NCI-H2196 treated with DMSO at 0.1 percent for 48 hours (cell line): Measurements from ENCODE around the gene TDRD3.

Experiments
- DNase-seq: peaks from one replicate; lab custom pipeline; 2025; ENCODE audit not compliant: unreplicated experiment; lab: John Stamatoyannopoulos, UW

TDRD3 gene

GRCh38 chr13:60572003-60572798, 175.2 kb downstream of the TDRD3 start:
- no peak for DNase-seq

- DNase-seq, result no peak
Measured at GRCh38 chr13:60572855-60573254, 175.8 kb downstream of the TDRD3 start.

- DNase-seq, result no peak
Measured at GRCh38 chr13:60574735-60575134, 177.7 kb downstream of the TDRD3 start.

DNA sequence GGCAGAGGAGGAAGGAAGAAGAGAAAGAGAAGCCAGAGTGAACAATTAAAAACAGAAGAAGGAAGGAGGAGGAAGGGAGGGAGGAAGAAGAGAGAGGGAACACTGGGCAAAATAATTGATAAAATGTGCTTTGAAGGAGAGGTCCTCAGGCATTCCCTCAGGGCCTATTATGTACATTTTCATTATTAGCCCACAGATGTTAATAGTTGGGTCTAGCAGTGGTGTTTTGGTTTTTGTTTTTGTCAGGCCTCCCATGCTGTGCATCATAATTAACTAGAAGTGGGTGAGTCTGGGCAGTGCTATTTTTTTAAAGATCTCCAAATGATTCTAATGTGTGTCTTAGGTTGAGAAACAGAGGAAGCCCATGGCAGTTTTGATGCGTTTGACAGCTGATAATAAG, 178.1 kb downstream of the TDRD3 start:
- DNase-seq, result no peak

DNA sequence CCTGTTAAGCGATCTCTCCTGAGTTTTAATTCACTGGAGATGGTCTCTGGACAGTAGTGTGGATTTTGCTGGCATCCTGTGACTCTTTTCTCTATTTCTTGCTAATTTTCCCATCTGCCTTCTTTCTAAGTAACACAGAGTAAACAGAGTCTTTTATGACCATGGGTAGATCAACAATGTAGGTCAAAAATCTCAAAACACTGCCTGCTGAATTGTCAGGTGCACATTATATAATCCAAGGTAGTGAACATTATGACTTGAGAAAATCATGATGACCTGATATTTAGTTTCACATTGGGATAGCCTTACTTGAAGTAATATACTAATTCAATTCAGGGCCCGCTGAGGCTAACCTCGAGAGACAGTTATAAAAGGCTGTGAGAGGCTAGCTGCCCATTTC, 180.7 kb downstream of the TDRD3 start:
- no peak for DNase-seq

DNA sequence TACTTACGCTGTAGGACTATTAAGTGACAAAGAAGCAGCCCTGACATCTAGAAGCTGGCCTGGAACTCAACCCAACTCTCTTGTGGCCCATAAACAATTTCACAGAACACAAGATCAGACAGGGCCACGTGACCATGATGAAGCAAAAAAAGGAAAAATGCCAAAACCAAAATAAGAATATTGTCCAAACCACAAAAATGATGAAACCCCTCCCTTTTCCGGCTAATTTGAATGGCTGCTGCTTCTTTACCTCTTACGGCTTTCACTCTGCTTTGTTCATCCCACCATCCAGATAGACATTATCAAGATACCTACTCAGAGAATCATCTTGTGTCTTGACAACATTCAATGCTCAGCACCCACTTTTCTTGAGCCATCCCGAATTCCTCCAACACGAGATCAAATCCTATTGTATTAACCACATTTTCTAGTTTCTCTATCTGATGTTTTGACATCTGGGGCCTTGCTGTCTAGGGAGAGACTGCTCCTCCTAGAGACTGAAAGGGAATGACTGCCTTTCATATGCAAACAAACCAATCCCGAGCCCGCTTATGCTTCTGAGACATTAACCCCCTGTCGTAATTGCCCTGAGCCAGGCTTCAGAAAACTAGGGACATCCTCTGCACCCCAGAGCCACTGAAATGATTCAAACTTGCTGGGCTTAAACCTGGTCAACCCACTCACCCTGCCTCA, 186.3 kb downstream of the TDRD3 start:
- no peak for DNase-seq

GRCh38 chr13:60583911-60584753, 187.1 kb downstream of the TDRD3 start:
- DNase-seq, result no peak

- DNase-seq, result no peak
Measured at GRCh38 chr13:60584976-60585375, 188.0 kb downstream of the TDRD3 start.

DNA sequence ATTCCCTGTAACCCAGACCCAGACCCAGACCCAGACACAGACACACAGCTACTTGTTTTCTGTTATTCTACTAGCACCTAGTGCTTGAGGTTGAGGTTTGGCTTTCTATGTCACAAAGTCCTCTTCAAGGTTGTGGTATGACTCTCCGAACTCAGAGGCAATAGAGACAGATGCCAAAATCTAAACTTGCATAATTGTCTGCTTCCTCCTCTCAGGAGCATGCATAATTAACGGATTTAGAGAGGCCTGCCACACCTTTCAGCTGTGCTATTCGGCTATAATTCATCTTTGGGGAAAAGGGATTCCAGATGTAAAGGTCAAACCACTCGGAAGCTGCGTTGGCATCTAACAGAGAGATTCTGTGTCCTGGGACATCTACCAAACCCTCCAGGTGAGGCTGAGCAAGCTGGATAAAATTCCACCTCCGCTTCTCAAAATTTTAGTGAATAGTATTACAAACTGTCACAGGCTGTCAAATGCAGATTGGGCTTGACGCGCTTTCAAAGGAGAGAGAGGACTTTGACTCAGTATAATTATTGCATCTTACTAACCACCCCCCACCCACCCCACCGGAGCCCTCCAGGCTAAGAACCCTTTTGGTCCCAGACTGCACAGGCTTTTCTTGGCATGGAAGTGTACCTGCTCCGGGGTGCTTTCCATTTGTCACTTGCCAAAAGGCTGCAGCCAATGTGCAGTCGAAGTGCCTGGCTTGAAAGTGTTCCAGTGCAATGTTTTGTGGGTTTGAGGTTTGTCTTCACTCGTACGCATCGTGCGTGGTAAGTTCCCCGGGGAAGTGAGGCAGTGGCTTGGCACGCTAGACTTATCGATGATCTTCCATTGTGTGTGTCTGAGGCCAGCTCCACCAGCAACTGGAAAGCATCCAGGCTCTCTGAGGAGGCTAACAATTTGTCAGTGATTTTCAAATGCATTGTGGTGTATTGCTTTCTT, 194.1 kb downstream of the TDRD3 start:
- DNase-seq, result no peak

DNA sequence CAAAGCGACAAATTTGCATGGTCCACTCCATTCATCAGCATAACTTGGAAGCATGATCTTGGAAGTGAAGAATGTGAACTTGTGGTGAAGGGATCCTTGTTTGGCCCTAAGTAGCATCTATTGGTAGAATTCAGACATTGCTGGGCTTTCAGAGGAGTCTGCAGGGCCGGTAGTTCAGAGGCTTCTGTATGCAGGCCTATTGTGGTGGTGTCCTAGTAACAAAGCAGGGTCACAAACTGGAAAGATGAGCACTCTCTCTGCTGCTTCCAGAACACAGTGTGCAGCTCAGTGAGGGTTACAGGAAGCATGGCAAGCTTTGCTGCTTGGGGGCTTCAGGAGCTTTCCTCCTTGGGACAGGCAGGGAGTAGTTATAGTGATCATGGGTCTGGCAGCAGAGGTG, 206.0 kb downstream of the TDRD3 start:
- DNase-seq, result no peak

GRCh38 chr13:60604058-60604457, 207.0 kb downstream of the TDRD3 start:
- no peak for DNase-seq

DNA sequence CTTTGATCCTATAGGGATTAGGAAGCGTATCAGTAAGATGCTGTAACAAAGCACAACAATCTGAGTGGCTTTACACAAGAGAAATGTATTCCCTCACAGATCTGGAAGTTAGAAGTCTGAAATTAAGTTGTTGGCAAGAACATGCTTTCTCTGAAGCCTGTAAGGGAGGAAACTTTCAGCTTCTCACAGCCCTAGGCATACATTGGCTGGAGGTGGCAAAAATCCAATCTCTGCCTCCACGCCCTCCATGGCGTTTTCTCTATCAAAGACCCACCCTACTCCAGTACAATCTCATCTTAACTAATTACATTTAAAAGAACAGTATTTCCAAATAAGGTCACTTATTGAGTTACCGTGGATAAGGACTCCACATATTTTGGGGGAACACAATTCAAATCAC, 211.9 kb downstream of the TDRD3 start:
- no peak for DNase-seq

DNA sequence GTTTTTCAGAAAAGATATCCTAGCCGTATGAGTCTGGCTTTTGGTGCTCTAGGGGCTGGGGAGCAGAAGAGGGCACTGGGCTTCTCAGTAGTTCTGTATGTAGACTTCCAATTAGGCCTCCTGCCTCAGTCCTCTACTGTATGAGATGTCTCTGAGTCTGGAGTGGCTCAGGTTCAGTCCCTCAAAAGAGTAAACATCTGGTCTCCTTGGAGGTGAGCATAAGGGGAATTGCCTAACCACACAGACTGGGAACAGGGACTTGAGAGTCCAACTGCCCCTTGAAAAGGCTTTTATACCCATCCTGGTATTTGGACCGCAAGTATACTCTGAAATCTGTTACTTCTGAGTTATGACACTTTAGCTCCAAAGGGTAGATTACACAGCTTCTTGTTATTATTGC, 214.5 kb downstream of the TDRD3 start:
- no peak for DNase-seq

- DNase-seq, result no peak
Measured at GRCh38 chr13:60612593-60612992, 215.6 kb downstream of the TDRD3 start.

DNA sequence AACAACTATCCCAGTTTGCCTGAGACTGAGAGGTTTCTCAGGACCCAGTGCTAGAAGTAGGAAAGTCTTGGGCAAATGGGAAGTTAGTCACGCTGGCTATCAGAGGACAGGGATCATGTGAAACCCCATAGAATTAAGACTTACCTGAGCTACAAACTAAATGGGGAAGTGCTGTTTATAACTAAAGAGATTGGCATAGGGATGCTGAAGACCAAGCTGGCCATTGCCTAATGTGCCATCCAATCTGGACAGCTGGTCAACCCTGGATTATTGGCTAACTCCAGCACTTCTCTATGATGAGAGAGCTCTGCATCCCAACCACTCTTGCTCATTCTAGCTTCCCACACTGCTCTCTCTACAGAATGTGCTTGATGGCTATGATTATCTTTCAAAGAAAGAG, 216.1 kb downstream of the TDRD3 start:
- no peak for DNase-seq

GRCh38 chr13:60617991-60618733, 221.1 kb downstream of the TDRD3 start:
- DNase-seq, result no peak

GRCh38 chr13:60619461-60619860, 222.4 kb downstream of the TDRD3 start:
- no peak for DNase-seq

DNA sequence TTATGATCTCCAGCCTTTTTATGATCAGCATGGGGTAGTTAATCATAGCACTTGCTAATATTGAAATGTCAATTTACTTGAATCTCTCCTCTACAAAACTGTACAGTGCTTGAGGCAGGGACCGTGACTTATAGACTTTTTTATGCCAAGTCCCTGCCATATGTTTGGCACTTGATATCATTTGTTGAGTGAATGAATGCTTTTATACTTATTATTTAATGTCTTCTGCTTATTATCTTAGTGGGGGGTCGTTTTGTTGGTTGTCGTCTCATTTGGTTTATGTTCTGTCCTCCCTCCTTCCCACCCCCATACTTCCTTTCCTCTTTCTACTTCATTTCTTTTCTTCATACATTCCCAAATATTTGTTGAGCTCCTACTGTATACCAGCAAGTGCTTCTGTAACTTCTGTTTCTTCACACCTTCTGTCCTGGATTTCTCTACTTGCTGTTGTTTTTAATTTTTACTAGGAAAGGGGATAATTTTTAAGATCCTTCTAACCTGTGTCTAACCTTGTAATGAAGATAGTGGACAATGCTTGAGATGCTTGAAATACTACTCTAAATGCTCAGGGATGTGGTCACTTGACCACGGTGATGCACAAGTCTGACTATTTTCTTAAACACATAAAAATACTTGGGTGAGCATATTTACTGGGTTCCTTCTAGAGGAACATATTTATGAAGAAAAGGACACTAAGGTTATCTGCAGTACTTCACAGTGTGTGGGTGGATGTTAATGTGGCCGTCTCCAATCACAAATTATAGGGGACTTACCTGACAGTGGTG, 223.8 kb downstream of the TDRD3 start:
- DNase-seq, result no peak

- DNase-seq, result no peak
Measured at GRCh38 chr13:60623151-60623550, 226.1 kb downstream of the TDRD3 start.
